Mucosa of descending colon (tissue), 3 donors: Measurements from ENCODE around the gene SLC2A10. TPM values are rescaled to one million over a fixed set of nuclear protein-coding genes. Genes with fewer than 3 reads are reported as not detected.

ENCODE experiments used
- ATAC-seq: fragments of 200-7000 bp; cut with Tn5 transposase; one replicate; pipeline ENCODE4 v1.9.1; 2020; ENCODE audit warnings: mild to moderate bottlenecking, moderate library complexity
- DNase-seq, 3 donors: peaks; one replicate each; pipeline ENCODE4 v3.0.0-alpha.2; 2020
- H3K36me3 ChIP-seq: fragments of 200-600 bp; one replicate; pipeline ENCODE4 v1.8.0; 2021; ENCODE audit warnings: low read depth, mild to moderate bottlenecking
- H3K4me1 ChIP-seq: fragments of 200-600 bp; one replicate; pipeline ENCODE4 v1.8.0; 2021; ENCODE audit warnings: low read depth, mild to moderate bottlenecking
- H3K4me3 ChIP-seq: fragments of 200-600 bp; one replicate; pipeline ENCODE4 v1.8.0; 2021; ENCODE audit warnings: mild to moderate bottlenecking
- H3K9me3 ChIP-seq: fragments of 200-600 bp; one replicate; pipeline ENCODE4 v1.8.0; 2021; ENCODE audit warnings: mild to moderate bottlenecking
- CTCF ChIP-seq: fragments of 200-600 bp; IDR thresholded peaks from one replicate; pipeline ENCODE4 v1.8.0; 2022; ENCODE audit warnings: antibody characterized with exemption, mild to moderate bottlenecking
- intact Hi-C, 2 donors: fragments of 100-400 bp; cut with DNase I in 1 of 2; cut with micrococcal nuclease in 1 of 2; formaldehyde crosslinking; loops; one replicate each; pipeline versions ENCODE4 v1.11.0 to v1.11.1; 2022; cut with DNase I, micrococcal nuclease
- long read RNA-seq, 2 donors: library from polyadenylated mRNA; unstranded; transcript quantifications; one replicate each; pipeline ENCODE4 v2.0.0, GENCODE V29; 2019 to 2021
- total RNA-seq, 3 donors: library from RNA; stranded (reverse); fragmentation: NEBNext Ultra II Directional in 2 of 3; extraction: Animal tissue kit (Norgen Biotek cat#: 25700) in 2 of 3; gene quantifications; one replicate each; pipeline versions ENCODE4 v1.2.1 to v1.2.4, GENCODE V29; 2021 to 2023
- donor health status: DM: no; HTN: no; CAD: no; lungs with moderate emphysema.
- donor health status: DM: no; HTN: no; CAD: no.
- donor health status: DM: no; HTN: yes; CAD: no.

Gene SLC2A10
- total RNA-seq = 10 to 100 TPM; 13.4 to 37.5 (median 26.3) TPM
- long read RNA-seq, donor 1, full-length matches to known transcripts = 8 of 18 reads
- long read RNA-seq, donor 1, partial matches to known transcripts = 6 of 18 reads
- long read RNA-seq, donor 1, other reads (novel, unspliced or antisense) = 4 of 18 reads
- long read RNA-seq, donor 2, full-length matches to known transcripts = 1 of 4 reads
- long read RNA-seq, donor 2, partial matches to known transcripts = 0 of 4 reads
- long read RNA-seq, donor 2, other reads (novel, unspliced or antisense) = 3 of 4 reads

- peak; percentile 80 for ATAC-seq
- no peaks in the 10 kb centered on the region for H3K36me3 ChIP-seq
- DNase-seq = peak; percentile 67 to 82 (median 75)
- peak within 1 kb of the TSS; percentile 39 for H3K4me3 ChIP-seq
- peaks cover 19% of the 10 kb centered on the region for H3K4me1 ChIP-seq
- intact Hi-C loops = no loop called here
- no peaks in the 10 kb centered on the region for H3K9me3 ChIP-seq
- no peak for TF ChIP-seq CTCF
Observed at GRCh38 chr20:46709459-46710152, at the start of gene SLC2A10. SLC2A10 (plus strand) TSS chr20:46709649; CDS start chr20:46709737, 88 bp downstream.

- Histone ChIP-seq H3K4me1 (no peaks in the 10 kb centered on the region), H3K9me3 (no peaks in the 10 kb centered on the region), H3K4me3 (no peak overlapping the region), H3K36me3 (no peaks in the 10 kb centered on the region)
- DNase-seq (no peak), ATAC-seq (no peak)
- TF ChIP-seq CTCF = no peak
- intact Hi-C loops = no loop called here
Observed at GRCh38 chr20:46660487-46660886, 49.0 kb upstream of the SLC2A10 start.

GRCh38 chr20:46661659-46662058, 47.8 kb upstream of the SLC2A10 start:
- intact Hi-C loops = no loop called here
- DNase-seq (no peak), ATAC-seq (no peak)
- no peak overlapping the region for H3K4me3 ChIP-seq
- no peak for TF ChIP-seq CTCF
- no peaks in the 10 kb centered on the region for H3K4me1 ChIP-seq
- no peaks in the 10 kb centered on the region for H3K9me3 ChIP-seq
- H3K36me3 ChIP-seq = no peaks in the 10 kb centered on the region

GRCh38 chr20:46663531-46663930, 45.9 kb upstream of the SLC2A10 start:
- no peaks in the 10 kb centered on the region for H3K4me1 ChIP-seq
- H3K4me3 ChIP-seq = no peak overlapping the region
- no peak for DNase-seq
- intact Hi-C loops = no loop called here
- no peak for TF ChIP-seq CTCF
- H3K9me3 ChIP-seq = no peaks in the 10 kb centered on the region
- no peaks in the 10 kb centered on the region for H3K36me3 ChIP-seq
- no peak for ATAC-seq

GRCh38 chr20:46665602-46666001, 43.8 kb upstream of the SLC2A10 start:
- ATAC-seq (no peak), DNase-seq (no peak)
- peaks cover 5% of the 10 kb centered on the region for H3K9me3 ChIP-seq
- no peak overlapping the region for H3K4me3 ChIP-seq
- H3K4me1 ChIP-seq = no peaks in the 10 kb centered on the region
- H3K36me3 ChIP-seq = no peaks in the 10 kb centered on the region
- intact Hi-C loops = no loop called here
- no peak for TF ChIP-seq CTCF
